Chondrocyte (in vitro differentiated cells): ENCODE results near the gene IMMP2L. TPM values are rescaled to one million over a fixed set of nuclear protein-coding genes. Genes with fewer than 3 reads are reported as not detected.

Experiments used
- DNase-seq: peaks from one replicate; pipeline ENCODE4 v3.0.0; 2021; ENCODE audit warnings: mixed read lengths, low spot score
- H3K27ac Mint-ChIP-seq: one replicate; pipeline ENCODE4 v1.8.0; 2021; ENCODE audit warnings: mild to moderate bottlenecking, moderate library complexity, mixed read lengths; ENCODE audit not compliant: unreplicated experiment
- H3K27me3 Mint-ChIP-seq: 2 replicates; pipeline ENCODE4 v1.8.0; 2021; ENCODE audit warnings: low read depth, mixed read lengths
- H3K36me3 Mint-ChIP-seq: 2 replicates; pipeline ENCODE4 v1.8.0; 2021; ENCODE audit warnings: low read depth, mixed read lengths
- H3K4me1 Mint-ChIP-seq: 2 replicates; pipeline ENCODE4 v1.8.0; 2021; ENCODE audit warnings: low read depth, mild to moderate bottlenecking, mixed read lengths
- H3K4me3 Mint-ChIP-seq: one replicate; pipeline ENCODE4 v1.8.0; 2021; ENCODE audit warnings: mild to moderate bottlenecking, moderate library complexity, mixed read lengths; ENCODE audit not compliant: unreplicated experiment
- H3K9me3 Mint-ChIP-seq: 2 replicates; pipeline ENCODE4 v1.8.0; 2021; ENCODE audit warnings: low read depth, mixed read lengths
- total RNA-seq: library from RNA; stranded (reverse); gene quantifications from 3 replicates; pipeline ENCODE4 v1.2.1, GENCODE V29; 2021
- TF ChIP-seq, protein P1 (sequence below): fragments of 200-600 bp; sonication (generic); IDR thresholded peaks from 2 replicates; pipeline ENCODE4 v1.5.0; 2021; ENCODE audit warnings: antibody characterized with exemption, mild to moderate bottlenecking, moderate library complexity

The IMMP2L gene
- total RNA-seq, 1 donor from 2014 or later = 6.1 TPM

DNA sequence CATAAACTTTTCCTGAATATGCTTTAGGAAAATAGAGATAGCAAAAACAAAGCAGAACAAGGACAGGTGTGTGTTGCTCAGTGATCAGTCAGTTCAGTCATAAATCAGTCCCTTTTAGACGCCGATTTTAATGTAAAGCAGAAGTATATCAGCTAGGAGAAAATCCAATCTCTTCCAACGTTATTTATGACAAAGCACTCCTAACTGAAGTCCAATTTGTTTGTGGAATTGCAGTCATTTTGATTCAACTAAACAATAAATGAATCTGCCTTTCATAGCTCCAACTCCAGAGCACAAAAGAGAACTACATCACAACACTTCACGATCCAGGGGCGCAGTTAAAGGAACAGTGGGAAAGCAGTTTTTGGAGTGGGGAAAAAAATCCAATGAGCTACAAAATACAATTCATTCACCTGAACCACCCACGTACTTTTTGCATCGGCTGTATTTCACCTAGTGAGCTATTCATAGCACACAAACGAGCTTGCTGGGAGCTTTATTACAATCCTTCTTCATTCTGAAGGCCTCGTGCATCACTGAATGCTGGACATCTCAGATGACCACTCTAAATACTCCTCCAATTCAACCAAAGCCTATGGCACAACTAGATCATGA is 320.0 kb downstream of the IMMP2L start:
- Mint-ChIP-seq H3K36me3 (no peaks in the 10 kb centered on the region), H3K4me3 (no peak overlapping the region), H3K27ac (no peak overlapping the region), H3K4me1 (peaks cover 6% of the 10 kb centered on the region), H3K27me3 (no peaks in the 10 kb centered on the region), H3K9me3 (no peaks in the 10 kb centered on the region)
- DNase-seq = no peak
- TF ChIP-seq, protein P1, sequence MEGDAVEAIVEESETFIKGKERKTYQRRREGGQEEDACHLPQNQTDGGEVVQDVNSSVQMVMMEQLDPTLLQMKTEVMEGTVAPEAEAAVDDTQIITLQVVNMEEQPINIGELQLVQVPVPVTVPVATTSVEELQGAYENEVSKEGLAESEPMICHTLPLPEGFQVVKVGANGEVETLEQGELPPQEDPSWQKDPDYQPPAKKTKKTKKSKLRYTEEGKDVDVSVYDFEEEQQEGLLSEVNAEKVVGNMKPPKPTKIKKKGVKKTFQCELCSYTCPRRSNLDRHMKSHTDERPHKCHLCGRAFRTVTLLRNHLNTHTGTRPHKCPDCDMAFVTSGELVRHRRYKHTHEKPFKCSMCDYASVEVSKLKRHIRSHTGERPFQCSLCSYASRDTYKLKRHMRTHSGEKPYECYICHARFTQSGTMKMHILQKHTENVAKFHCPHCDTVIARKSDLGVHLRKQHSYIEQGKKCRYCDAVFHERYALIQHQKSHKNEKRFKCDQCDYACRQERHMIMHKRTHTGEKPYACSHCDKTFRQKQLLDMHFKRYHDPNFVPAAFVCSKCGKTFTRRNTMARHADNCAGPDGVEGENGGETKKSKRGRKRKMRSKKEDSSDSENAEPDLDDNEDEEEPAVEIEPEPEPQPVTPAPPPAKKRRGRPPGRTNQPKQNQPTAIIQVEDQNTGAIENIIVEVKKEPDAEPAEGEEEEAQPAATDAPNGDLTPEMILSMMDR = no peak

DNA sequence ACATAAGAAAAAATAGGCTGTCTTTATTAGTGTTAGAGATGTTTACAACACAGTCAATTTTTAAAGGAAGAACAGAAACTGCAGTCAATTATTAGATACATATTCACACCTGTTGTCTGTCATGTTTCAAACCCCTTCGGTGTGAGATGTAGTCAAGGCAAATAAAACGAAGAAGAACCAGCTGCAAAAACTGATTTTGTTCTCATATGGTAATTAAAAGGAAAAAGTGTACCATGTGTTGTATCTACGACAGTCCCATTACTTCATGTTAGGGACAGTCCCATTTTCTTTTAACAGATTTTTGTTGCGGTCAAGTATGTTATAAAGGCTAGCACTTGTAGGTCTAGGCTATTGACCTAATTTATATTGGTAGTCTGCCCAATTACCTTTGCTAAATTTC is 321.9 kb downstream of the IMMP2L start:
- no peak for DNase-seq
- Mint-ChIP-seq H3K4me3 (no peak overlapping the region), H3K36me3 (no peaks in the 10 kb centered on the region), H3K4me1 (peaks cover 6% of the 10 kb centered on the region), H3K9me3 (peaks cover 7% of the 10 kb centered on the region), H3K27me3 (no peaks in the 10 kb centered on the region), H3K27ac (no peak overlapping the region)
- TF ChIP-seq, protein P1 = no peak

DNA sequence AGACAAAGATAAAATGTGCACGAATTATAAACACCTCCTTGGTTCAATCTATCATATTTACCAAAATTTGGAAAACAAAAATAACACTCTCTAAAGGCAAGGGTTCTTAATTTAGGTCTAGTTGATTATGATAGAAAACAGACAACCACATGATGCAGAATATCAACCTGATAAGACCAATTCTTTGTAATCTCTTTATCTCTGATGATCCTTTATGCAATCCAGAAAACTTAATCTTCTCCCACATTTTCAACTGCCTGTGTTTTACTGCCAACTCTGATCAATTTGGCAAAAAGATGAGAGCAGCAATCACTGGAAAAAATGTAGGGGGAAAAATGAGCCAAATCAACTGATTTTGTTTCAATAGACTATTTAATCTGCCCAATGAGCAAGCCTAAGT is 322.9 kb downstream of the IMMP2L start:
- peaks cover 6% of the 10 kb centered on the region for H3K4me1 Mint-ChIP-seq
- TF ChIP-seq, protein P1 = no peak
- no peak overlapping the region for H3K4me3 Mint-ChIP-seq
- H3K27me3 Mint-ChIP-seq = no peaks in the 10 kb centered on the region
- H3K36me3 Mint-ChIP-seq = no peaks in the 10 kb centered on the region
- peaks cover 7% of the 10 kb centered on the region for H3K9me3 Mint-ChIP-seq
- no peak overlapping the region for H3K27ac Mint-ChIP-seq
- no peak for DNase-seq

DNA sequence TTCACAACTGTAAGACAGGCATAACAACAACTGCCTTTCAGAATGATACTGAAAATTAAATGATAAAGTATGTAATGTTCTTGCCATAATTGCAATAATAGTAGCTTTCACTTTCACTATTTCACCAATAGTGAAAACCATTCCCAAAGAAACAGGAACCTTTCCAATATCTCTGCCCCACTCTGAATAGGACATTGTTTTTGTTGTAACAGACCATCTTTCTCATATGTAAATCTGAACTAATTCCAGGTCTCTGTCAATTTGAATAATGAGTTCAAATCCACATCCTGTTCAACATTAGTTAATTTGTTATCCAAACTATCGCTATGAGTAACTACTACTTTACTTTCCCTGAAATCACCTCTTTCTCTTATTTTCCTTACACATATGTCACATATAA is 323.4 kb downstream of the IMMP2L start:
- peaks cover 7% of the 10 kb centered on the region for H3K9me3 Mint-ChIP-seq
- H3K4me1 Mint-ChIP-seq = peaks cover 6% of the 10 kb centered on the region
- TF ChIP-seq, protein P1 = no peak
- H3K4me3 Mint-ChIP-seq = no peak overlapping the region
- H3K36me3 Mint-ChIP-seq = no peaks in the 10 kb centered on the region
- H3K27me3 Mint-ChIP-seq = no peaks in the 10 kb centered on the region
- no peak for DNase-seq
- H3K27ac Mint-ChIP-seq = no peak overlapping the region

DNA sequence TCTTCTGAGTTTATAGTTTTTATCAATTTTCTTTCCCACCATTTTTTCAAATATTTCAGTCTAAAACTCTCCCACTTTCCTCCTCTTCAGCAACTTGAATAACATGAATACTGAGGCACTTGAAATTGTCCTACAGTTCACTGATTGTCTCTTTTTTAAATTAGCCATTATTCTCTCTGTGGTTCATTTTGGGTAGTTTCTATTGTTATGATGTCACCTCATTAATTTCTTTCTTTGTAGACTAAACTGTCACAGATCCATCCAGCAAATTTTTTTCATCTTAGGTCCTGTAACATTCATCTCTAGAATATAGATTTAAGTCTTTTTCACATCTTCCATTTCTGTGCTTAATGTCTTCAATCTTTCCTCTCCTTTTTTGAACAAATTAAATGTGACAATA is 326.6 kb downstream of the IMMP2L start:
- Mint-ChIP-seq H3K9me3 (peaks cover 7% of the 10 kb centered on the region), H3K4me1 (peaks cover 13% of the 10 kb centered on the region), H3K4me3 (no peak overlapping the region), H3K27ac (no peak overlapping the region), H3K27me3 (no peaks in the 10 kb centered on the region), H3K36me3 (no peaks in the 10 kb centered on the region)
- no peak for DNase-seq
- TF ChIP-seq, protein P1 = no peak
